Measurements from ENCODE around the gene SLC6A20.

- TF ChIP-seq POLR2A (IDR thresholded peaks at IDR 0.05; ENCODE audit: low read depth) (no peak), CTCF (IDR thresholded peaks at IDR 0.05) (no peak), EP300 (IDR thresholded peaks at IDR 0.05) (no peak), POLR2AphosphoS5 (IDR thresholded peaks at IDR 0.05) (no peak)
Observed at GRCh38 chr3:45762647-45763302, 33.6 kb downstream of the SLC6A20 start.

Data from esophagus muscularis mucosa (tissue), 4 donors.